H9 (cell line): ENCODE measurements around the gene DDAH2. TPM values are rescaled to one million over a fixed set of nuclear protein-coding genes. Genes with fewer than 3 reads are reported as not detected.

Source experiments
- DNase-seq: peaks from one replicate; pipeline ENCODE4 v3.0.0-alpha.2; 2017
- H2AFZ ChIP-seq: one replicate; pipeline ENCODE4 v1.6.1; 2013; ENCODE audit warnings: mild to moderate bottlenecking, low read length, control low read depth, moderate library complexity
- H2AK5ac ChIP-seq: 2 replicates; pipeline ENCODE4 v1.6.1; 2013; ENCODE audit warnings: low read length, control low read depth, mixed read lengths; ENCODE audit not compliant: insufficient read length
- H2BK120ac ChIP-seq: one replicate; pipeline ENCODE4 v1.6.1; 2013; ENCODE audit warnings: low read depth, mild to moderate bottlenecking, low read length, control low read depth, inconsistent platforms; ENCODE audit not compliant: poor library complexity, severe bottlenecking
- H2BK12ac ChIP-seq: 2 replicates; pipeline ENCODE4 v1.6.1; 2013; ENCODE audit warnings: low read length, control low read depth, mixed read lengths, low read depth; ENCODE audit not compliant: insufficient read length
- H2BK15ac ChIP-seq: 2 replicates; pipeline ENCODE4 v1.6.1; 2013; ENCODE audit warnings: low read depth, low read length, control low read depth
- H2BK20ac ChIP-seq: one replicate; pipeline ENCODE4 v1.6.1; 2013; ENCODE audit warnings: low read depth, mild to moderate bottlenecking, low read length, control low read depth, inconsistent platforms; ENCODE audit not compliant: poor library complexity, severe bottlenecking
- H2BK5ac ChIP-seq: 2 replicates; pipeline ENCODE4 v1.6.1; 2013; ENCODE audit warnings: low read length, control low read depth, mixed read lengths; ENCODE audit not compliant: insufficient read length
- H3K14ac ChIP-seq: 2 replicates; pipeline ENCODE4 v1.6.1; 2013; ENCODE audit warnings: low read length, control low read depth; ENCODE audit not compliant: insufficient read depth
- H3K18ac ChIP-seq: 2 replicates; pipeline ENCODE4 v1.6.1; 2013; ENCODE audit warnings: low read depth, mild to moderate bottlenecking, mixed read lengths, low read length, control low read depth; ENCODE audit not compliant: insufficient read length
- H3K23ac ChIP-seq: 2 replicates; pipeline ENCODE4 v1.6.1; 2013; ENCODE audit warnings: low read length, control low read depth, mixed read lengths, low read depth; ENCODE audit not compliant: insufficient read length
- H3K23me2 ChIP-seq: 2 replicates; pipeline ENCODE4 v1.6.1; 2013; ENCODE audit warnings: low read depth, mild to moderate bottlenecking, mixed read lengths, low read length, control low read depth; ENCODE audit not compliant: insufficient read length, poor library complexity, severe bottlenecking
- H3K27ac ChIP-seq: 2 replicates; pipeline ENCODE4 v1.5.1; 2013; ENCODE audit warnings: low read length, control low read depth, mixed read lengths, low read depth; ENCODE audit not compliant: insufficient read length
- H3K27me3 ChIP-seq: 2 replicates; pipeline ENCODE4 v1.6.1; 2013; ENCODE audit warnings: low read length, control low read depth, inconsistent platforms; ENCODE audit not compliant: insufficient read depth
- H3K4ac ChIP-seq: 2 replicates; pipeline ENCODE4 v1.6.1; 2013; ENCODE audit warnings: low read depth, mild to moderate bottlenecking, control low read depth, inconsistent platforms, low read length, moderate library complexity
- H3K4me1 ChIP-seq: 2 replicates; pipeline ENCODE4 v1.6.1; 2013; ENCODE audit warnings: low read length, control low read depth, inconsistent platforms; ENCODE audit not compliant: insufficient read depth
- H3K4me2 ChIP-seq: 2 replicates; pipeline ENCODE4 v1.6.1; 2013; ENCODE audit warnings: low read length, control low read depth, mixed read lengths; ENCODE audit not compliant: insufficient read length, insufficient read depth
- H3K56ac ChIP-seq: 2 replicates; pipeline ENCODE4 v1.6.1; 2013; ENCODE audit warnings: low read depth, mild to moderate bottlenecking, mixed read lengths, low read length, control low read depth; ENCODE audit not compliant: insufficient read length
- H3K79me1 ChIP-seq: 2 replicates; pipeline ENCODE4 v1.6.1; 2013; ENCODE audit warnings: low read depth, mild to moderate bottlenecking, moderate library complexity, low read length, control low read depth, inconsistent platforms; ENCODE audit not compliant: insufficient read depth, poor library complexity, severe bottlenecking
- H3K79me2 ChIP-seq: 2 replicates; pipeline ENCODE4 v1.6.1; 2013; ENCODE audit warnings: low read length, control low read depth, inconsistent platforms; ENCODE audit not compliant: insufficient read depth
- H3K9ac ChIP-seq: 2 replicates; pipeline ENCODE4 v1.6.1; 2013; ENCODE audit warnings: low read length, control low read depth, mixed read lengths; ENCODE audit not compliant: insufficient read length; ENCODE audit errors: extremely low read depth
- H3K9me3 ChIP-seq: one replicate; pipeline ENCODE4 v1.6.1; 2013; ENCODE audit warnings: low read depth, low read length, inconsistent platforms; ENCODE audit not compliant: control insufficient read depth
- H3T11ph ChIP-seq: one replicate; pipeline ENCODE4 v1.6.1; 2013; ENCODE audit warnings: mild to moderate bottlenecking, low read length, control low read depth, inconsistent platforms
- H4K20me1 ChIP-seq: one replicate; pipeline ENCODE4 v1.6.1; 2013; ENCODE audit not compliant: control insufficient read depth, insufficient read length, insufficient read depth
- H4K5ac ChIP-seq: 2 replicates; pipeline ENCODE4 v1.6.1; 2013; ENCODE audit warnings: low read depth, mild to moderate bottlenecking, mixed read lengths, low read length, control low read depth; ENCODE audit not compliant: insufficient read length
- H4K8ac ChIP-seq: replicated peaks from 2 replicates; pipeline ENCODE4 v1.6.1; 2013; ENCODE audit warnings: low read length, control low read depth, mixed read lengths, low read depth; ENCODE audit not compliant: insufficient read length
- H4K91ac ChIP-seq: 2 replicates; pipeline ENCODE4 v1.6.1; 2013; ENCODE audit warnings: low read depth, mild to moderate bottlenecking, moderate library complexity, mixed read lengths, low read length, control low read depth; ENCODE audit not compliant: insufficient read length
- H3K27ac Mint-ChIP-seq, 3 experiments: 2 replicates in 2 of 3; 3 replicates in 1 of 3; pipeline ENCODE4 v1.8.0; 2020 to 2021; ENCODE audit warnings: mixed read lengths in 3 of 3, mild to moderate bottlenecking in 1 of 3, moderate library complexity in 1 of 3
- H3K27me3 Mint-ChIP-seq: 2 replicates; pipeline ENCODE4 v1.8.0; 2021; ENCODE audit warnings: low read depth, mild to moderate bottlenecking, moderate library complexity, mixed read lengths
- H3K36me3 Mint-ChIP-seq, 3 experiments: 2 replicates in 2 of 3; 3 replicates in 1 of 3; pipeline ENCODE4 v1.8.0; 2020 to 2021; ENCODE audit warnings: low read depth in 3 of 3, mixed read lengths in 3 of 3; ENCODE audit not compliant: insufficient read depth in 1 of 3
- H3K4me1 Mint-ChIP-seq, 2 experiments: 2 replicates each; pipeline ENCODE4 v1.8.0; 2020; ENCODE audit warnings: mixed read lengths in 2 of 2
- H3K4me3 Mint-ChIP-seq, 2 experiments: 2 replicates in 1 of 2; 3 replicates in 1 of 2; pipeline ENCODE4 v1.8.0; 2020 to 2021; ENCODE audit warnings: mild to moderate bottlenecking in 2 of 2, mixed read lengths in 2 of 2, moderate library complexity in 1 of 2
- H3K9me3 Mint-ChIP-seq, 2 experiments: 2 replicates in 1 of 2; 3 replicates in 1 of 2; pipeline ENCODE4 v1.8.0; 2020; ENCODE audit warnings: mild to moderate bottlenecking in 2 of 2, mixed read lengths in 2 of 2, moderate library complexity in 1 of 2
- CTCF ChIP-seq: fragments of 200-600 bp; sonication (generic); conservative IDR thresholded peaks from 3 replicates; pipeline ENCODE4 v1.8.0; 2021; ENCODE audit warnings: antibody characterized with exemption, mild to moderate bottlenecking
- WGBS: extraction: QIAGEN DNeasy Blood & Tissue Kit; methylation state at CpG from one replicate; pipeline ENCODE4 v1.1.7; 2013; ENCODE audit warnings: missing lambda C conversion rate, low lambda C conversion rate, mixed read lengths; ENCODE audit not compliant: insufficient read length; ENCODE audit errors: extremely low coverage; 5-methylcytosine and 5-hydroxymethylcytosine counted together
- total RNA-seq: library from RNA; stranded (reverse); gene quantifications from 2 replicates; pipeline ENCODE4 v1.2.1, GENCODE V29; 2021

DDAH2 gene
- total RNA-seq, 1 experiment from 2014 or later = 73.2 TPM

- no peak overlapping the region for H3K4me3 Mint-ChIP-seq
- H4K8ac ChIP-seq = no peak overlapping the region
- WGBS = no CpG with 5 or more reads among the region's 3 CpGs
- H3K9me3 Mint-ChIP-seq = no peaks in the 10 kb centered on the region
- H2BK15ac ChIP-seq = no peak overlapping the region
- H3K56ac ChIP-seq = no peak overlapping the region
- no peak overlapping the region for H2BK5ac ChIP-seq
- no peak overlapping the region for H3K27ac Mint-ChIP-seq
- H3K27ac ChIP-seq = no peak overlapping the region
- H3K4ac ChIP-seq = no peak overlapping the region
- H2BK120ac ChIP-seq = no peak overlapping the region
- H3K27me3 Mint-ChIP-seq = no peaks in the 10 kb centered on the region
- H4K91ac ChIP-seq = no peak overlapping the region
- no peak overlapping the region for H2BK12ac ChIP-seq
- H3K23ac ChIP-seq = no peak overlapping the region
- H3K79me1 ChIP-seq = no peaks in the 10 kb centered on the region
- no peak overlapping the region for H4K5ac ChIP-seq
- H2AFZ ChIP-seq = no peak overlapping the region
- no peak overlapping the region for H3T11ph ChIP-seq
- H3K4me1 Mint-ChIP-seq = peaks cover 18 to 22% of the 10 kb centered on the region in 2 experiments
- H3K79me2 ChIP-seq = no peaks in the 10 kb centered on the region
- DNase-seq = no peak
- H2AK5ac ChIP-seq = no peak overlapping the region
- H3K9ac ChIP-seq = no peak overlapping the region
- H4K20me1 ChIP-seq = no peaks in the 10 kb centered on the region
- peaks cover 5 to 17% (median 17%) of the 10 kb centered on the region in 3 experiments; a peak in 6 of 7 replicates for H3K36me3 Mint-ChIP-seq
- peaks cover 6% of the 10 kb centered on the region; the same call in 1 of the 2 replicates for H3K4me1 ChIP-seq
- no peak overlapping the region for H2BK20ac ChIP-seq
- H3K18ac ChIP-seq = no peak overlapping the region
- no peaks in the 10 kb centered on the region for H3K9me3 ChIP-seq
- no peaks in the 10 kb centered on the region for H3K27me3 ChIP-seq
- no peak overlapping the region for H3K14ac ChIP-seq
- no peak overlapping the region for H3K4me2 ChIP-seq
- no peak for TF ChIP-seq CTCF
- no peaks in the 10 kb centered on the region for H3K23me2 ChIP-seq
These were observed 6.9 kb downstream of the DDAH2 start for GRCh38 chr6:31722173-31722572.
